Bronchial epithelial cell (primary cell): ENCODE measurements around the gene CEACAM21. TPM values are rescaled to one million over a fixed set of nuclear protein-coding genes. Genes with fewer than 3 reads are reported as not detected.

Experiments
- DNase-seq: peaks from one replicate; pipeline ENCODE4 v3.0.0-alpha.2; 2010; ENCODE audit warnings: low read depth
- FAIRE-seq: peaks from 2 replicates; lab custom pipeline; 2011; peaks lifted over from hg19 to GRCh38; lab: Jason Lieb, UNC
- H3K27me3 ChIP-seq: 2 replicates; pipeline ENCODE4 v1.5.1; 2011; ENCODE audit warnings: low read length; ENCODE audit not compliant: control insufficient read depth, insufficient read depth
- H3K36me3 ChIP-seq: 2 replicates; pipeline ENCODE4 v1.5.1; 2011; ENCODE audit warnings: low read length; ENCODE audit not compliant: control insufficient read depth, insufficient read depth
- H3K4me3 ChIP-seq: 2 replicates; pipeline ENCODE4 v1.5.1; 2011; ENCODE audit warnings: mild to moderate bottlenecking, low read depth, low read length, control low read depth
- CTCF ChIP-seq: IDR thresholded peaks from 2 replicates; pipeline ENCODE4 v1.5.1; 2011; ENCODE audit warnings: mild to moderate bottlenecking, moderate library complexity, low read length, control low read depth, inconsistent platforms; ENCODE audit not compliant: insufficient read depth, severe bottlenecking
- total RNA-seq: library from RNA; depleted of rRNA; stranded (reverse); fragments of >200 nt; gene quantifications from 2 replicates; pipeline ENCODE4 v1.2.1, GENCODE V29; 2014

Gene CEACAM21
- total RNA-seq, 1 donor from 2014 or later: not detected

GRCh38 chr19:41546386-41546789 lies 29.6 kb upstream of the CEACAM21 start:
- Histone ChIP-seq H3K36me3 (no peaks in the 10 kb centered on the region), H3K27me3 (peaks cover 2% of the 10 kb centered on the region), H3K4me3 (no peak overlapping the region)
- DNase-seq (no peak), FAIRE-seq (no peak)
- TF ChIP-seq CTCF: no peak

GRCh38 chr19:41546961-41547360 lies 29.0 kb upstream of the CEACAM21 start:
- FAIRE-seq (no peak), DNase-seq (no peak)
- Histone ChIP-seq H3K27me3 (peaks cover 2% of the 10 kb centered on the region), H3K36me3 (no peaks in the 10 kb centered on the region), H3K4me3 (no peak overlapping the region)
- TF ChIP-seq CTCF: no peak

- no peak for DNase-seq
- Histone ChIP-seq H3K36me3 (no peaks in the 10 kb centered on the region), H3K4me3 (no peak overlapping the region), H3K27me3 (peaks cover 2% of the 10 kb centered on the region)
- no peak for TF ChIP-seq CTCF
- no peak for FAIRE-seq
Observed at GRCh38 chr19:41547569-41547968, 28.4 kb upstream of the CEACAM21 start.

- Histone ChIP-seq H3K36me3 (no peaks in the 10 kb centered on the region), H3K4me3 (no peak overlapping the region), H3K27me3 (peaks cover 2% of the 10 kb centered on the region)
- FAIRE-seq (no peak), DNase-seq (no peak)
- no peak for TF ChIP-seq CTCF
Observed at GRCh38 chr19:41548047-41548446, 27.9 kb upstream of the CEACAM21 start.

GRCh38 chr19:41548954-41549688 lies 26.8 kb upstream of the CEACAM21 start:
- DNase-seq (no peak), FAIRE-seq (no peak)
- H3K27me3 ChIP-seq: peaks cover 2% of the 10 kb centered on the region
- no peak overlapping the region for H3K4me3 ChIP-seq
- no peaks in the 10 kb centered on the region for H3K36me3 ChIP-seq
- TF ChIP-seq CTCF: no peak

- no peak for TF ChIP-seq CTCF
- no peak for FAIRE-seq
- Histone ChIP-seq H3K4me3 (no peak overlapping the region), H3K36me3 (no peaks in the 10 kb centered on the region), H3K27me3 (peaks cover 2% of the 10 kb centered on the region)
- DNase-seq: no peak
Observed at GRCh38 chr19:41549884-41550283, 26.1 kb upstream of the CEACAM21 start.
